Panc1 (cell line): ENCODE data around the gene TRAPPC2B.

Source experiments
- CTCF ChIP-seq: fragments of 450-650 bp; IDR thresholded peaks from 2 replicates; pipeline ENCODE4 v1.5.1; 2017; ENCODE audit warnings: mild to moderate bottlenecking
- POLR2AphosphoS5 ChIP-seq: IDR thresholded peaks from 2 replicates; pipeline ENCODE4 v1.6.1; 2012; ENCODE audit warnings: mild to moderate bottlenecking, low read depth, low read length, moderate library complexity

GRCh38 chr19:57374179-57374578 is 10.8 kb downstream of the TRAPPC2B start:
- TF ChIP-seq CTCF, result no peak
- TF ChIP-seq POLR2AphosphoS5, result no peak
